ENCODE data around the gene AFF2. TPM values are rescaled to one million over a fixed set of nuclear protein-coding genes. Genes with fewer than 3 reads are reported as not detected.

AFF2 gene
- total and polyA plus RNA-seq, 2 donors (not counting 3 experiments of a cell fraction or from before 2014, with no cell fraction given) = 0.03 to 0.07 TPM

DNA sequence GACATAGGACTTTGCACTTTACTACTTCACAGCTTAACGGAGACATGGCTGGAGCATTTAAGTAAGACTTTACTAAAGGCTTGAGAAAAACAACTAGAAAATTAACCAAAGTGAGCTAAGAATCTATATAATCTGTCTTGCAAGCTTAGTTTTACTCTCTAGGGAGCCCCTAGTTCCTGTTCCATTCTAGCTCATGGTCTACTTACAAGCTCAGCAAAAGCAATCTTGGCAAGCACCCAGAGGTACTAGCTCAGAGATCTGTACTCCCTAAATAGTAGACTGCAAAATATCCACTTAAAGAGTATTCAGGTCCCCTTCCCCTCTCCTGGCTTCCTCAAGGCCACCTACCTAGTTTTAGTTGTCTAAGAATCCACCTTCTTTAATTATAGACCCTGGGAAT lies 535.7 kb downstream of the AFF2 start:
- Histone ChIP-seq H3K79me2 (ENCODE audit: control insufficient read depth, insufficient read depth, low read length) (no peaks in the 10 kb centered on the region), H3K4me1 (ENCODE audit: control insufficient read depth, extremely low read depth, insufficient read depth, low read length) (no peaks in the 10 kb centered on the region), H4K20me1 (replicated peaks; ENCODE audit: control insufficient read depth, extremely low read depth, insufficient read depth, low read length) (no peaks in the 10 kb centered on the region), H3K36me3 (ENCODE audit: control insufficient read depth in 2 of 2, extremely low read depth in 1 of 2, insufficient read depth in 2 of 2, low read length in 2 of 2) (no peaks in the 10 kb centered on the region), H3K9me1 (replicated peaks; ENCODE audit: control insufficient read depth, extremely low read depth, insufficient read depth, low read length) (no peaks in the 10 kb centered on the region), H3K27me3 (ENCODE audit: control insufficient read depth in 2 of 2, insufficient read depth in 2 of 2, low read length in 2 of 2) (no peaks in the 10 kb centered on the region), H3K9ac (replicated peaks; ENCODE audit: extremely low read depth, insufficient read depth, low read length) (no peak overlapping the region), H2AFZ (ENCODE audit: low read depth, low read length) (no peak overlapping the region), H3K4me3 (replicated peaks in 1 of 3; ENCODE audit: insufficient read depth in 1 of 3, low read depth in 1 of 3, low read length in 3 of 3) (no peak overlapping the region), H3K27ac (ENCODE audit: insufficient read depth, low read depth, low read length) (no peak overlapping the region), H3K4me2 (ENCODE audit: insufficient read depth, low read length) (no peak overlapping the region), H3K9me3 (replicated peaks; ENCODE audit: control insufficient read depth, insufficient read depth, low read length) (no peaks in the 10 kb centered on the region)
- FAIRE-seq (no peak), DNase-seq (ENCODE audit: low read depth, low spot score) (no peak)
- POLR2A ChIA-PET = no interaction called here
- TF ChIP-seq, protein P1, sequence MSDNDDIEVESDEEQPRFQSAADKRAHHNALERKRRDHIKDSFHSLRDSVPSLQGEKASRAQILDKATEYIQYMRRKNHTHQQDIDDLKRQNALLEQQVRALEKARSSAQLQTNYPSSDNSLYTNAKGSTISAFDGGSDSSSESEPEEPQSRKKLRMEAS (IDR thresholded peaks at IDR 0.05; ENCODE audit: insufficient read depth, insufficient read length) = no peak
- no peak for TF ChIP-seq POLR2AphosphoS5 (IDR thresholded peaks at IDR 0.05; ENCODE audit: insufficient read depth, low read depth, low read length)
- no peak for TF ChIP-seq GATA2 (IDR thresholded peaks at IDR 0.05; ENCODE audit: insufficient read depth, insufficient read length, low read depth, low read length)
- no TSS peak for BruUV-seq (replicated peaks)
- CTCF ChIA-PET = no interaction called here
- dilution Hi-C loops (cut with MboI; ENCODE audit: extremely low pct_ligation_motif_present, low sequenced_read_pairs) (no loop called here), intact Hi-C loops (cut with micrococcal nuclease) (no loop called here)

GRCh38 chrX:149037281-149037870 lies 537.0 kb downstream of the AFF2 start:
- H3K9me1 ChIP-seq (replicated peaks; ENCODE audit: control insufficient read depth, extremely low read depth, insufficient read depth, low read length) = no peaks in the 10 kb centered on the region
- no peak overlapping the region for H3K4me2 ChIP-seq (ENCODE audit: insufficient read depth, low read length)
- dilution Hi-C loops (cut with MboI; ENCODE audit: extremely low pct_ligation_motif_present, low sequenced_read_pairs) = no loop called here
- FAIRE-seq (no peak), DNase-seq (ENCODE audit: low read depth, low spot score) (no peak)
- H3K79me2 ChIP-seq (ENCODE audit: control insufficient read depth, insufficient read depth, low read length) = no peaks in the 10 kb centered on the region
- no peak overlapping the region for H3K27ac ChIP-seq (ENCODE audit: insufficient read depth, low read depth, low read length)
- POLR2A ChIA-PET = no interaction called here
- no peaks in the 10 kb centered on the region for H4K20me1 ChIP-seq (replicated peaks; ENCODE audit: control insufficient read depth, extremely low read depth, insufficient read depth, low read length)
- no peaks in the 10 kb centered on the region for H3K36me3 ChIP-seq (ENCODE audit: control insufficient read depth in 2 of 2, extremely low read depth in 1 of 2, insufficient read depth in 2 of 2, low read length in 2 of 2)
- TF ChIP-seq FOS (IDR thresholded peaks at IDR 0.05; ENCODE audit: borderline replicate concordance, insufficient read depth, low read length) (no peak), JUN (IDR thresholded peaks at IDR 0.05; ENCODE audit: borderline replicate concordance, insufficient read depth, insufficient read length, low read depth) (no peak), EZH2 (IDR thresholded peaks at IDR 0.05; ENCODE audit: borderline replicate concordance, low read depth, low read length, severe bottlenecking) (no peak), GATA2 (IDR thresholded peaks at IDR 0.05; ENCODE audit: insufficient read depth, insufficient read length, low read depth, low read length) (no peak)
- H3K9me3 ChIP-seq (replicated peaks; ENCODE audit: control insufficient read depth, insufficient read depth, low read length) = no peaks in the 10 kb centered on the region
- no peak overlapping the region for H3K9ac ChIP-seq (replicated peaks; ENCODE audit: extremely low read depth, insufficient read depth, low read length)
- H3K4me3 ChIP-seq (replicated peaks in 1 of 3; ENCODE audit: insufficient read depth in 1 of 3, low read depth in 1 of 3, low read length in 3 of 3) = no peak overlapping the region
- no peak overlapping the region for H2AFZ ChIP-seq (ENCODE audit: low read depth, low read length)
- CTCF ChIA-PET = no interaction called here
- no TSS peak for BruUV-seq (replicated peaks)
- intact Hi-C loops (cut with micrococcal nuclease) = no loop called here
- H3K27me3 ChIP-seq (ENCODE audit: control insufficient read depth in 2 of 2, insufficient read depth in 2 of 2, low read length in 2 of 2) = no peaks in the 10 kb centered on the region
- no peaks in the 10 kb centered on the region for H3K4me1 ChIP-seq (ENCODE audit: control insufficient read depth, extremely low read depth, insufficient read depth, low read length)

Measured in endothelial cell of umbilical vein (primary cell).